ENCODE measurements around the gene ATP1B1. TPM values are rescaled to one million over a fixed set of nuclear protein-coding genes. Genes with fewer than 3 reads are reported as not detected.

The ATP1B1 gene
- total RNA-seq, 1 donor from 2014 or later, result 76.4 TPM

- Mint-ChIP-seq H3K4me1 (peaks cover 28% of the 10 kb centered on the region), H3K9me3 (no peaks in the 10 kb centered on the region), H3K27ac (no peak overlapping the region), H3K4me3 (no peak overlapping the region), H3K36me3 (no peaks in the 10 kb centered on the region), H3K27me3 (ENCODE audit: low read depth) (peaks cover 2% of the 10 kb centered on the region)
- no peak for DNase-seq (ENCODE audit: low spot score in 2 of 2, unreplicated experiment in 2 of 2)
- TF ChIP-seq, protein P1, sequence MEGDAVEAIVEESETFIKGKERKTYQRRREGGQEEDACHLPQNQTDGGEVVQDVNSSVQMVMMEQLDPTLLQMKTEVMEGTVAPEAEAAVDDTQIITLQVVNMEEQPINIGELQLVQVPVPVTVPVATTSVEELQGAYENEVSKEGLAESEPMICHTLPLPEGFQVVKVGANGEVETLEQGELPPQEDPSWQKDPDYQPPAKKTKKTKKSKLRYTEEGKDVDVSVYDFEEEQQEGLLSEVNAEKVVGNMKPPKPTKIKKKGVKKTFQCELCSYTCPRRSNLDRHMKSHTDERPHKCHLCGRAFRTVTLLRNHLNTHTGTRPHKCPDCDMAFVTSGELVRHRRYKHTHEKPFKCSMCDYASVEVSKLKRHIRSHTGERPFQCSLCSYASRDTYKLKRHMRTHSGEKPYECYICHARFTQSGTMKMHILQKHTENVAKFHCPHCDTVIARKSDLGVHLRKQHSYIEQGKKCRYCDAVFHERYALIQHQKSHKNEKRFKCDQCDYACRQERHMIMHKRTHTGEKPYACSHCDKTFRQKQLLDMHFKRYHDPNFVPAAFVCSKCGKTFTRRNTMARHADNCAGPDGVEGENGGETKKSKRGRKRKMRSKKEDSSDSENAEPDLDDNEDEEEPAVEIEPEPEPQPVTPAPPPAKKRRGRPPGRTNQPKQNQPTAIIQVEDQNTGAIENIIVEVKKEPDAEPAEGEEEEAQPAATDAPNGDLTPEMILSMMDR (IDR thresholded peaks at IDR 0.05; ENCODE audit: unreplicated experiment), result no peak
These were observed 16.1 kb upstream of the ATP1B1 start for GRCh38 chr1:169090308-169090899.

DNA sequence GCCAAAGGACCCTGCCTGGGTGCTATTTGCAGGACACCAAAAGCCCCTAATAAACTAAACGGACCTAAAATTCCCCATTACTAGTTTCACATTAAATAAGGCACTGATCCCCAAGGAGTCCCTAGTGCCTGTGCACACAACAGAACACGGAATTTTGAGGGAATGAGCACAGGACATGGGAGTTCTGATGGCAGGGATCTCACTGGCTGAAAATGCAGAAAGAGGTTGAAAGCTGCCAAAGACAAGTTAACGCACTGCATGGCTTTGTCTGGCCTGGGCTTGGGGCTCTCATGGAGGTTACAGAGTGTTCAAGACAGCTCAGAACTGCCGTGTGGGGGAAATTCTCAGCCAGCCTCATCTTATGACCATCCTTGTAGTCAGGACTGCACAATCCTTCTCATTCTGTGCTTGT lies 15.6 kb upstream of the ATP1B1 start:
- H3K9me3 Mint-ChIP-seq, result no peaks in the 10 kb centered on the region
- no peaks in the 10 kb centered on the region for H3K36me3 Mint-ChIP-seq
- DNase-seq (ENCODE audit: low spot score in 2 of 2, unreplicated experiment in 2 of 2), result no peak

DNA sequence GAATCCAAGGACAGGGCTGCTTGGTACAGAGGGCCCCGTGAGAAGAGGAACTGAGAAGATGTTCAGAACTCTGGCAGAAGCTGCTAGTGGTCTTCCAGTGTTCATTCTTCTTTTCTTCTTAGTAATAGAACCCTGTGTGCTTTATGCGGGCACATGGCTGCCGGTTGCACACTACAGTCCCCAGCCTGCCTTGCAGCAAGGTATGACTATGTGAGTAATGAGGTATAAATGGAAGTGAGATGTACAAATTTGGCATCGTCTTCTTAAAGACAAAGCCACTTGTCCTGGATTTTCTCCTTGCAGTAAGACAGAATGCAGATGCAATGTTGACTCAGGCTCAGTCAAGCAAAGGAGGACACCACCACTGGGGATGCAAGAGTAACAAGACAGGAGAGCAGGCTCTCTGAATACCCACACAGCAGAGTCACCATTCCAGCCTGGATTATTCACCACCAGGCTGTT lies 15.0 kb upstream of the ATP1B1 start:
- Mint-ChIP-seq H3K27me3 (ENCODE audit: low read depth) (peaks cover 2% of the 10 kb centered on the region), H3K27ac (no peak overlapping the region), H3K4me3 (no peak overlapping the region), H3K9me3 (no peaks in the 10 kb centered on the region), H3K36me3 (no peaks in the 10 kb centered on the region), H3K4me1 (peaks cover 19% of the 10 kb centered on the region)
- TF ChIP-seq, protein P1 (IDR thresholded peaks at IDR 0.05; ENCODE audit: unreplicated experiment), result no peak
- no peak for DNase-seq (ENCODE audit: low spot score in 2 of 2, unreplicated experiment in 2 of 2)

More for the DNA sequence above, 15.6 kb upstream of the ATP1B1 start:
- Mint-ChIP-seq H3K27me3 (ENCODE audit: low read depth) (peaks cover 2% of the 10 kb centered on the region), H3K4me1 (peaks cover 23% of the 10 kb centered on the region), H3K27ac (no peak overlapping the region), H3K4me3 (no peak overlapping the region)
- TF ChIP-seq, protein P1 (IDR thresholded peaks at IDR 0.05; ENCODE audit: unreplicated experiment), result no peak

DNA sequence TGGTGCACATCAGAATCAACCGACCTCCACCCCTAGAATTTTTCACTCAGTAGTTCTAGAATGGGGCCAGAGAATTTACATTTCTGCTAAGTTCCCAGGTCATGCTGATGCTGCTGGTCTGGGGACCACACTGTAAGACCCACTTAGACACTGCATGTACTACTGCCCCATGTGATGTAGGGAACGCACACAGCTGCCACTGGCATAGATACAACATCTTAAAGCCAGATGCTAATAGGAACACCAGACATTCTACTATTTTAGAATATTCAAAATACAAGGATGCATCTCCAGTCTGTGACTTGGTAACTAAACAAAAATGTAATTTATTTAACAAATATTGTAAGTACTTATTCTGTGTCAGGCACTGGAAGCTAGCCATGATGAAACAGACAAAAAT lies 14.1 kb upstream of the ATP1B1 start:
- Mint-ChIP-seq H3K27ac (no peak overlapping the region), H3K27me3 (ENCODE audit: low read depth) (peaks cover 2% of the 10 kb centered on the region), H3K4me1 (peaks cover 10% of the 10 kb centered on the region), H3K4me3 (no peak overlapping the region), H3K36me3 (no peaks in the 10 kb centered on the region), H3K9me3 (peaks cover 3% of the 10 kb centered on the region)
- no peak for DNase-seq (ENCODE audit: low spot score in 2 of 2, unreplicated experiment in 2 of 2)
- TF ChIP-seq, protein P1 (IDR thresholded peaks at IDR 0.05; ENCODE audit: unreplicated experiment), result no peak

- no peak overlapping the region for H3K27ac Mint-ChIP-seq
- DNase-seq (ENCODE audit: low spot score in 2 of 2, unreplicated experiment in 2 of 2), result no peak
- H3K27me3 Mint-ChIP-seq (ENCODE audit: low read depth), result peaks cover 2% of the 10 kb centered on the region
- H3K9me3 Mint-ChIP-seq, result peaks cover 3% of the 10 kb centered on the region
- TF ChIP-seq, protein P1 (IDR thresholded peaks at IDR 0.05; ENCODE audit: unreplicated experiment), result no peak
- H3K4me1 Mint-ChIP-seq, result peaks cover 5% of the 10 kb centered on the region
- H3K4me3 Mint-ChIP-seq, result no peak overlapping the region
- no peaks in the 10 kb centered on the region for H3K36me3 Mint-ChIP-seq
These were observed 11.5 kb upstream of the ATP1B1 start for GRCh38 chr1:169094897-169095569.
